ENCODE data around the gene HSD17B1. TPM values are rescaled to one million over a fixed set of nuclear protein-coding genes. Genes with fewer than 3 reads are reported as not detected.

The HSD17B1 gene
- total and polyA plus RNA-seq, 9 donors: 1.9 to 3.2 (median 2.6) TPM

DNA sequence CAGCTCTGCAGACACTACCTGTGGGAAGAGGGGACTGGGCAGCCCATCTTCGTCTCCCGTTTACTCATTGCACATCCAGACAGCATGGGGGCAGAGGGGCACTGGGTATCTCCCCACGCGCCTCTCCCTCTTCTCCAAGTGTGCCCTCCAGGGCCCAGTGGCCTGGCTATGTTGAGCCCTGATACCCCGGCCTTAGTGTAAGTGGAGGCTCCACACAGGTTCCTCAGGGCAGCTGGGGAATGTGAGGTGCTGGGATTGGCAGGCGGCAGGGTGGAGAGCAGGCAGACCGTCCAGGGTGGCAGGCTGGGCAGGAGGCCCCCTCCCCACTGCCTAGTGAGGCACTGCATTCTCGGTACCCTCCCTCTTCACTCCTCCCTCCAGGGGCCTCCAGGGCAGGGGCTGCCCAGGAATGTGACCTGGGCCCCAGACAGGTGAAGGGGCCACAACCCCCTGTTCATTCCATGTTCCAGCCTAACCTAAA lies 29.9 kb upstream of the HSD17B1 start:
- Histone ChIP-seq H3K27me3 (ENCODE audit: control insufficient read depth, insufficient read depth, low read length) (no peaks in the 10 kb centered on the region), H3K27ac (ENCODE audit: low read length) (peak overlapping the region; percentile 97), H3K4me1 (ENCODE audit: control insufficient read depth, insufficient read depth, low read length) (peaks cover 59% of the 10 kb centered on the region), H3K9me3 (replicated peaks; ENCODE audit: control insufficient read depth, low read depth, low read length) (no peaks in the 10 kb centered on the region), H3K4me3 (ENCODE audit: low read length) (no peak overlapping the region), H3K36me3 (ENCODE audit: control insufficient read depth, insufficient read depth, low read length) (peaks cover 20% of the 10 kb centered on the region)
- no peak for DNase-seq
- 40% methylated on average over 1 of the region's 8 CpGs for WGBS (ENCODE audit: insufficient coverage)

- WGBS (ENCODE audit: insufficient coverage): no CpG with 5 or more reads among the region's 2 CpGs
- peaks cover 37% of the 10 kb centered on the region for H3K4me1 ChIP-seq (ENCODE audit: control insufficient read depth, insufficient read depth, low read length)
- H3K9me3 ChIP-seq (replicated peaks; ENCODE audit: control insufficient read depth, low read depth, low read length): no peaks in the 10 kb centered on the region
- no peak overlapping the region for H3K27ac ChIP-seq (ENCODE audit: low read length)
- DNase-seq: no peak
- H3K4me3 ChIP-seq (ENCODE audit: low read length): no peak overlapping the region
- H3K36me3 ChIP-seq (ENCODE audit: control insufficient read depth, insufficient read depth, low read length): peaks cover 20% of the 10 kb centered on the region
- no peaks in the 10 kb centered on the region for H3K27me3 ChIP-seq (ENCODE audit: control insufficient read depth, insufficient read depth, low read length)
Observed at GRCh38 chr17:42525221-42525620, 27.5 kb upstream of the HSD17B1 start.

DNA sequence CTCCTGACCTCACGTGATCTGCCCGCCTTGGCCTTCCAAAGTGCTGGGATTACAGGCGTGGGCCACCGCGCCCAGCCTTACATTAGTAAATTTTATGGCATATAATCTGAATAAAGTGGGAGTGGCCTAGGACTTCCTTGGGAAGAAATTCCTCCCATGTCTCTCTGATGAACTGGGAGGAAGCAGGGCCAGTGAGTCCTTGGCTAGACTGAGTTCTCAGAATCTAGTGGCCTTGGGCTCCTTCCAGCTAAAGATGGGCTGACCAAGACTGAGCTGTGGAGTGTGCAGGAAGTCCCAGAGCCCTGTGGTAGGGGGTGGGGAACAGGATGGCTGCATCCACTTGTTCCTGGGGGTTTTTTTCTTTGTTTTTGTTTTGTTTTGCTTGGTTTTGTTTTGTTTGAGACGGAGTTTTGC lies 26.7 kb upstream of the HSD17B1 start:
- peaks cover 20% of the 10 kb centered on the region for H3K36me3 ChIP-seq (ENCODE audit: control insufficient read depth, insufficient read depth, low read length)
- H3K9me3 ChIP-seq (replicated peaks; ENCODE audit: control insufficient read depth, low read depth, low read length): no peaks in the 10 kb centered on the region
- no peak for DNase-seq
- H3K4me1 ChIP-seq (ENCODE audit: control insufficient read depth, insufficient read depth, low read length): peaks cover 29% of the 10 kb centered on the region
- H3K27me3 ChIP-seq (ENCODE audit: control insufficient read depth, insufficient read depth, low read length): no peaks in the 10 kb centered on the region
- H3K27ac ChIP-seq (ENCODE audit: low read length): peak overlapping the region; percentile 13
- no peak overlapping the region for H3K4me3 ChIP-seq (ENCODE audit: low read length)
- WGBS (ENCODE audit: insufficient coverage): 60% methylated on average over 1 of the region's 6 CpGs

GRCh38 chr17:42527932-42528331 lies 24.8 kb upstream of the HSD17B1 start:
- no peaks in the 10 kb centered on the region for H3K27me3 ChIP-seq (ENCODE audit: control insufficient read depth, insufficient read depth, low read length)
- no peak overlapping the region for H3K4me3 ChIP-seq (ENCODE audit: low read length)
- no peak for DNase-seq
- H3K4me1 ChIP-seq (ENCODE audit: control insufficient read depth, insufficient read depth, low read length): peaks cover 13% of the 10 kb centered on the region
- H3K27ac ChIP-seq (ENCODE audit: low read length): no peak overlapping the region
- no peaks in the 10 kb centered on the region for H3K9me3 ChIP-seq (replicated peaks; ENCODE audit: control insufficient read depth, low read depth, low read length)
- WGBS (ENCODE audit: insufficient coverage): 100% methylated on average over 2 of the region's 6 CpGs
- peaks cover 3% of the 10 kb centered on the region for H3K36me3 ChIP-seq (ENCODE audit: control insufficient read depth, insufficient read depth, low read length)

DNA sequence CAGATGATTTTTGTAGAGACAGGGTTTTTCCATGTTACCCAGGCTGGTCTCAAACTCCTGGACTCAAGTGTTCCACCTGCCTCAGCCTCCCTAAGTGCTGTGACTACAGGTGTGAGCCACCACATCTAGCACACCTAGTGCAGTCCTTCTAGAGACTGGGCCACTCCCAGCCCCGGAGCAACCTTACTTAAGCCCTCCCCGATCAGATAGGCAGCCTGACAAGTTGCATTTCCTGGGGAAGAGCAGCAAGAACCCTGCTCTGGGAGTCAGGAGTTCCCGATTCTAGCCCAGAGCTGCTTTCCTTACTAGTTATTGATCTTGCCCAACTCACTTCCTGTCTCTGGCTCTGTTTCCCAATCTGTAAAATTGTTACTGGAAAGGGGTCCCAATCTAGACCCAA lies 23.7 kb upstream of the HSD17B1 start:
- H3K27ac ChIP-seq (ENCODE audit: low read length): no peak overlapping the region
- DNase-seq: no peak
- 61% methylated on average over 2 of the region's 3 CpGs for WGBS (ENCODE audit: insufficient coverage)
- H3K27me3 ChIP-seq (ENCODE audit: control insufficient read depth, insufficient read depth, low read length): no peaks in the 10 kb centered on the region
- H3K4me3 ChIP-seq (ENCODE audit: low read length): no peak overlapping the region
- peaks cover 10% of the 10 kb centered on the region for H3K4me1 ChIP-seq (ENCODE audit: control insufficient read depth, insufficient read depth, low read length)
- no peaks in the 10 kb centered on the region for H3K9me3 ChIP-seq (replicated peaks; ENCODE audit: control insufficient read depth, low read depth, low read length)
- H3K36me3 ChIP-seq (ENCODE audit: control insufficient read depth, insufficient read depth, low read length): no peaks in the 10 kb centered on the region

DNA sequence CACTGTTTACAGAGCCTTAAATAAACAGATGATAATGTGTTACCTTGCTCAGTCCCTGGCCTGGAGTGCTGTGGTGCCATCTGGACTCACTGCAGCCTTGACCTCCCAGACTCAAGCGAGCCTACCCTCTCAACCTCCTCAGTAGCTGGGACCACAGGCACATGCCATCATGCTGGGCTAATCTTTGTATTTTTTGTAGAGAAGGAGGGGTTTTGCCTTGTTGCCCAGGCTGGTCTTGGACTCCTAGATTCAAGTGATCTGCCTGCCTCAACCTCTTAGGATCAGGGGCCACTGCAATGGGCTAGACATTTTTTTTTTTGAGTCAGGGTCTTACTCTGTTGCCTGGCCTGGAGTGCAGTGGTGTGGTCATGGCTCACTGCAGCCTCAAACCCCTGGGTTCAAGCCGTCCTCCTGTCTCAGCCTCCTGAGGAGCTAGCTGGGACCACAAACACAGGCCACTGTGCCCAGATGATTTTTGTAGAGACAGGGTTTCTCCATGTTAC lies 21.7 kb upstream of the HSD17B1 start:
- peaks cover 20% of the 10 kb centered on the region for H3K4me1 ChIP-seq (ENCODE audit: control insufficient read depth, insufficient read depth, low read length)
- H3K9me3 ChIP-seq (replicated peaks; ENCODE audit: control insufficient read depth, low read depth, low read length): no peaks in the 10 kb centered on the region
- 100% methylated on average over 1 of the region's 2 CpGs for WGBS (ENCODE audit: insufficient coverage)
- H3K27ac ChIP-seq (ENCODE audit: low read length): no peak overlapping the region
- no peak overlapping the region for H3K4me3 ChIP-seq (ENCODE audit: low read length)
- DNase-seq: no peak
- no peaks in the 10 kb centered on the region for H3K36me3 ChIP-seq (ENCODE audit: control insufficient read depth, insufficient read depth, low read length)
- no peaks in the 10 kb centered on the region for H3K27me3 ChIP-seq (ENCODE audit: control insufficient read depth, insufficient read depth, low read length)

DNA sequence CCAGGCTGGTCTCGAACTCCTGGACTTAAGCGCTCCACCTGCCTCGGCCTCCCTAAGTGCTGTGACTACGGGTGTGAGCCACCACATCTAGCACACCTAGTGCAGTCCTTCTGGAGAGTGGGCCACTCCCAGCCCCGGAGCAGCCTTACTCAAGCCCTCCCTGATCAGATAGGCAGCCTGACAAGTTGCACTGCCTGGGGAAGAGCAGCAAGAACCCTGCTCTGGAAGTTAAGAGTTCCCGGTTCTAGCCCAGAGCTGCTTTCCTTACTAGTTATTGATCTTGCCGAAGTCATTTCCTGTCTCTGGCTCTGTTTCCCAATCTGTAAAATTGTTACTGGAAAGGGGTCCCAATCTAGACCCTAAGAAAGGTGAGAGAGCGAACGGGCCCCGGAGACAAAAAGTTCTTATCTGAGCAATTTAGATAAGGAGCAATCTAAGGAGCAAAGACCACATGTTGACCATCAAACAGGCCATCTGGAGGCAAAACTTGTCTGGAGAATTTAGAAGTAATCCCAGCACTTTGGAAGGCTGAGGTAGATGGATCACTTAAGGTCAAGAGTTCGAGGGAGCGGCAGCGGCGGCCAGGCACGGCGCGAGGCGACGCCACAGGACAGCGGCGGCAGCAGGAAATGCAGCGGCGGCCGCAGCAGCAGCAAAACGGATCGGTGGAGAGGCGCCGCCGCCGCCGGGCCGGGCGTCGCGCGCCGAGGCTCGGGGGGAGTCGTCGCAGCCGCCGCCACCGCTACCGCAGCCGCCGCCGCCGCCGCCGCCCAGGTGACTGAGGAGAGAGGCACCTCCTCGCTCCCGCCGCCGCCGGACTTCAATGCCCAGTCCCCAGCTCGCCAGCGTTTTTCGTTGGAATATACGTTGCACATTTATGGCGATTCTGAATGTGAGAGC lies 21.0 kb upstream of the HSD17B1 start:
- H3K36me3 ChIP-seq (ENCODE audit: control insufficient read depth, insufficient read depth, low read length): no peaks in the 10 kb centered on the region
- no peaks in the 10 kb centered on the region for H3K27me3 ChIP-seq (ENCODE audit: control insufficient read depth, insufficient read depth, low read length)
- peaks cover 22% of the 10 kb centered on the region for H3K4me1 ChIP-seq (ENCODE audit: control insufficient read depth, insufficient read depth, low read length)
- peak overlapping the region; percentile 54 for H3K4me3 ChIP-seq (ENCODE audit: low read length)
- peak overlapping the region; percentile 75 for H3K27ac ChIP-seq (ENCODE audit: low read length)
- WGBS (ENCODE audit: insufficient coverage): 13% methylated on average over 44 of the region's 60 CpGs
- peak; percentile 77 for DNase-seq
- H3K9me3 ChIP-seq (replicated peaks; ENCODE audit: control insufficient read depth, low read depth, low read length): no peaks in the 10 kb centered on the region

DNA sequence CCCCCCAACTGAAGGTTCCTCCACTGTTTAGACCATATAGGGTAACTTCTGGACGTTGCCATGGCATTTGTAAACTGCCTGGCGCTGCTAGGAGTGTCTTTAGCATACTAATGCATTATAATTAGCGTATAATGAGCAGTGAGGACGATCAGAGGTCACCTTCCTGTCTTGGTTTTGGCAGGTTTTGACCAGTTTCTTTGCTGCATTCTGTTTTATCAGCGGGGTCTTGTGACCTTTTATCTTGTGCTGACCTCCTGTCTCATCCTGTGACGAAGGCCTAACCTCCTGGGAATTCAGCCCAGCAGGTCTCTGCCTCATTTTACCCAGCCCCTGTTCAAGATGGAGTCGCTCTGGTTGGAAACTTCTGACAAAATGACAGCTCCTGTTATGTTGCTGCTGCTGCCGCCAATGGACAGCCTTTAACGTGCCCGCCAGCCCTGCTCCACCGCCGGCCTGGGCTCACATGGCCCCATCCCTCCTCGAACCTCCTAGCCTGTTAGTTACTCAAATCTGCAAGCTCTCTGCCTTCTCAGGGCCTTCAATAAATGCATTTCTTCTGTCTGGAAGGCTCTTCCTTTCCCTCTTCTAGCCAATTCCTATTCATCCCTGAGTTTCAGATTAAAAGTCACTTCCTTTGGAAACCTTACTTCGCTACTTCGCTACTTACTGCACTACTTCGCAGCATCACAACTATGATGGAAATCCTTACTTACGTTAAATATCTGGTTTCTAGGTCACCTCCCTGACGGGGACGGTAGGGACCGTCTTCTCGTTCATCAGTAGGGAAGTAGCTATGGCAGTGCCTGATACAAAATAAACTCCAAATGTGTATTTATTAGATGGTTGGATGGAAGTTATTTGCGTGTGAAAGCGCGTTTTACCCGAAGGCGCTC lies 17.3 kb upstream of the HSD17B1 start:
- 32% methylated on average over 15 of the region's 26 CpGs for WGBS (ENCODE audit: insufficient coverage)
- H3K4me3 ChIP-seq (ENCODE audit: low read length): peak overlapping the region; percentile 38
- H3K4me1 ChIP-seq (ENCODE audit: control insufficient read depth, insufficient read depth, low read length): peaks cover 33% of the 10 kb centered on the region
- no peak for DNase-seq
- H3K27me3 ChIP-seq (ENCODE audit: control insufficient read depth, insufficient read depth, low read length): no peaks in the 10 kb centered on the region
- no peaks in the 10 kb centered on the region for H3K9me3 ChIP-seq (replicated peaks; ENCODE audit: control insufficient read depth, low read depth, low read length)
- peak overlapping the region; percentile 89 for H3K27ac ChIP-seq (ENCODE audit: low read length)
- peaks cover 28% of the 10 kb centered on the region for H3K36me3 ChIP-seq (ENCODE audit: control insufficient read depth, insufficient read depth, low read length)

- Histone ChIP-seq H3K9me3 (replicated peaks; ENCODE audit: control insufficient read depth, low read depth, low read length) (no peaks in the 10 kb centered on the region), H3K36me3 (ENCODE audit: control insufficient read depth, insufficient read depth, low read length) (peaks cover 33% of the 10 kb centered on the region), H3K4me3 (ENCODE audit: low read length) (peak within 1 kb of the TSS; percentile 68), H3K4me1 (ENCODE audit: control insufficient read depth, insufficient read depth, low read length) (peaks cover 33% of the 10 kb centered on the region), H3K27me3 (ENCODE audit: control insufficient read depth, insufficient read depth, low read length) (no peaks in the 10 kb centered on the region), H3K27ac (ENCODE audit: low read length) (peak within 1 kb of the TSS; percentile 94)
- DNase-seq: peak; percentile 97
- under 1% methylated on average over 40 of the region's 40 CpGs for WGBS (ENCODE audit: insufficient coverage)
Observed at GRCh38 chr17:42536048-42536371, 16.7 kb upstream of the HSD17B1 start, which contains the start of gene NAGLU. NAGLU (plus strand) TSS chr17:42536241; CDS start chr17:42536273, 32 bp downstream.

All from muscle of leg (tissue), 11 donors.